ENCODE measurements around the gene DRD2.

DRD2 gene

DNA sequence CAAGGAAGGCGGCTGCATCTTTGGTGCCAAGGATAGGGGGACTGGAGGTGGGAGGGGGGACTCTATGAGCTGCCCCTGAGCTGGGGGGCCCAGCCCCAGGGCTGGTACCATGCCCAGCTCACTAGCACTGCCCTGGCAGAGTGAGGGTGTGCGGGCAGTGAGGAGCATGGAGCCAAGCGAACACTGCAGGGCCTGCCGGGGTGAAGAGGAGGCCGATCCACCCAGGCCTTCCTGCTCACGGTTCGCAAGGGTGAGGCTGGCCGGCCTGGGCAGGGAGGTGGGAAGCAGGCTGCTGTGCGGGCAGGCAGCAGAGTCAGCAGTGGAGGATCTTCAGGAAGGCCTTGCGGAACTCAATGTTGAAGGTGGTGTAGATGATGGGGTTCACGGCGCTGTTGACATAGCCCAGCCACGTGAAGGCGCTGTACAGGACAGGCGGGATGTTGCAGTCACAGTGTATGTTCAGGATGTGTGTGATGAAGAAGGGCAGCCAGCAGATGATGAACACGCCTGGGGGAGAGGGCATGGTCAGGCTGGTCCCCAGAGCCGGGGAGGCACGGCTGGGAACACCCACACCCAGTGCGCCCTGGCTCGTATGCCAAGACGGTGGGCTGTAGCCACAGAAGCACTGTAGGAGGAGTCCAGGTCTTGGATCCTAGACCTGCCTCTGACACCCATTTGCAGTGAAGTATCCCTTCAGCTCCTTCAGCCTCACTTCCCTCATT lies 64.6 kb downstream of the DRD2 start:
- Mint-ChIP-seq H3K4me1 (ENCODE audit: low read depth) (no peaks in the 10 kb centered on the region), H3K4me3 (no peak overlapping the region), H3K36me3 (ENCODE audit: low read depth) (no peaks in the 10 kb centered on the region), H3K27ac (no peak overlapping the region), H3K9me3 (no peaks in the 10 kb centered on the region), H3K27me3 (no peaks in the 10 kb centered on the region)
- intact Hi-C loops (cut with micrococcal nuclease) = no loop called here

DNA sequence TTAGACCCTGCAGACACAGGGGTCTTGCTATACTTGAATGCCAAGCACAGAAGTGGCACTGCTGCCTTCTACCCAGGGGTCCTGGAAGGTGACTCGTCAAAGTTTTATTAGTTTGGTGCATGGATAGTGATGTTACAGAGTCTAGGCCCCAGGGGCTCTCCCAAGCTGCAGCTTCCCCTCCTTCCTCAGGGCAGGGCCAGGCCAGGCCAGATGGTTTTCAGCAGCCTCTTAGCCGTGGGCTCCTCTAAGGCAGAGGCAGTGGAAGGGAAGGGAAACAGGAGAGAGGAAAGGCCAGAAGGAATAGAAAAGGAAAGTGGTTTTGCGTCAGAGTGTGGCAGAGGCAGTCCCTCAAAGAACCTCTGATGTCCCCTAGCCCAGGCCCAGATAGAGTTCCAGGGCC lies 65.7 kb downstream of the DRD2 start:
- H3K4me3 Mint-ChIP-seq = no peak overlapping the region
- no peaks in the 10 kb centered on the region for H3K4me1 Mint-ChIP-seq (ENCODE audit: low read depth)
- intact Hi-C loops (cut with micrococcal nuclease) = no loop called here

DNA sequence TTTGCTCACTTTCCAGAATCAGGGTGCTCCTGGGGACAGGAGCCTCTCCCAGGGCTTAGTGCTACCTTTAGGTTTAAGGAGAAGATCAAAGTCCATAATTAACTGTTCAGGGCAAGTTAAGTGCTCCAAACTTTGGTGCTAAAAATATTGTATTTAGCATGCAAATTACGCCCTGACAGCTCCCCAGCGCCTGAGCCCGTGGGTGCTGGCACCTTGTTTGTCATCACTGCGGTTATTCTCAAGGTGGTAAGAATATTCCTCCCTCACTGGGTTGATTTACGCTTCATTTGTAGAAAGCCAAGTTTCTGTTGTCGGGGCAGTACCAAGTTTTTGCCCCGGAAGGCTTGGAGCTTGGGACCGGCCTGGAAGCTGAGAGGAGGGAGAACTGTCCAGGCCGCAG lies 66.3 kb downstream of the DRD2 start:
- no peak overlapping the region for H3K4me3 Mint-ChIP-seq
- no peaks in the 10 kb centered on the region for H3K4me1 Mint-ChIP-seq (ENCODE audit: low read depth)
- no peaks in the 10 kb centered on the region for H3K36me3 Mint-ChIP-seq (ENCODE audit: low read depth)
- intact Hi-C loops (cut with micrococcal nuclease) = no loop called here
- H3K27me3 Mint-ChIP-seq = no peaks in the 10 kb centered on the region
- H3K9me3 Mint-ChIP-seq = no peaks in the 10 kb centered on the region
- H3K27ac Mint-ChIP-seq = no peak overlapping the region

More for the DNA sequence above, 65.7 kb downstream of the DRD2 start:
- Mint-ChIP-seq H3K27ac (no peak overlapping the region), H3K27me3 (no peaks in the 10 kb centered on the region), H3K9me3 (no peaks in the 10 kb centered on the region), H3K36me3 (ENCODE audit: low read depth) (no peaks in the 10 kb centered on the region)

DNA sequence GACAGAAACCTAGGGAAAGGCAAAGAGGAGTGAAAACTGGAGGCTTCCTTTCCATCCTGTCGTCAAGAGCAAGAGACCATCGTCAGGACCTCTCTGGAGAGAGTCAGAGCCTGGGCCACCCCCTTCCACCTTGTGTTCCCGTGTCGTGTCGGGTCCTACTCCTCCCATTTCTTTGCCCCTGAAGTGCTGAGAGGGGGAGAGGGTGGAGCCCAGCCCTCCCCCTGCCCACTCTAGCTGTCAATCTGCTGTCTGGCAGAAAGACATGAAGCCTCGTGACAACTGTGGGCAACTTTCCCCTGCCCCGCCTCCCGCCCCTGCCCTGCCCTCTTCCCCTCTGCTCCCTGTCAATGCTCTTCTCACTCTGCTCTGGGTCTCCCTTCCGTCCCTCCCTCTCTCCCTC lies 67.0 kb downstream of the DRD2 start:
- Mint-ChIP-seq H3K27me3 (no peaks in the 10 kb centered on the region), H3K27ac (no peak overlapping the region), H3K36me3 (ENCODE audit: low read depth) (no peaks in the 10 kb centered on the region), H3K4me1 (ENCODE audit: low read depth) (no peaks in the 10 kb centered on the region), H3K4me3 (no peak overlapping the region), H3K9me3 (no peaks in the 10 kb centered on the region)
- intact Hi-C loops (cut with micrococcal nuclease) = no loop called here

DNA sequence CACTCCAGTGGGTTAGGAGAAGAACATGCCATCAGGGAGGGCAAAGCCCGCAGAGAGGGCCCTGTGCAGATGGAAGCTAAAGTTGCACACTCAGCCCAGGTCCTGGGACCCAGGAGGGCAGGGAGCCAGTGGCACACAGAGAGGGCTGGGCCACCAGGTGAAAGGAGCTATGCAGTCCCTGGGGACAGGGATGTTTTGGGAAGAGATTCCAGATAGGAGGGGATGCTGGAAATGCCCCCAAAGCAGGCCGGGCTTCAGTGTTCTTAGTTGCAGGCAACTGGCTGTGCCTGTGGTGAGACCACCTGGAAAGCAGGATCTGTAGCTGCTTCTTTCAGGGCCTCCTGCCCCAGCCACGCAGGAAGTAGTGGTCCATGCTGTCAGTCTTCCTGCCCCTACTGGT lies 68.0 kb downstream of the DRD2 start:
- H3K27ac Mint-ChIP-seq = no peak overlapping the region
- intact Hi-C loops (cut with micrococcal nuclease) = no loop called here
- no peak overlapping the region for H3K4me3 Mint-ChIP-seq
- no peaks in the 10 kb centered on the region for H3K36me3 Mint-ChIP-seq (ENCODE audit: low read depth)
- H3K9me3 Mint-ChIP-seq = no peaks in the 10 kb centered on the region
- no peaks in the 10 kb centered on the region for H3K4me1 Mint-ChIP-seq (ENCODE audit: low read depth)
- no peaks in the 10 kb centered on the region for H3K27me3 Mint-ChIP-seq

DNA sequence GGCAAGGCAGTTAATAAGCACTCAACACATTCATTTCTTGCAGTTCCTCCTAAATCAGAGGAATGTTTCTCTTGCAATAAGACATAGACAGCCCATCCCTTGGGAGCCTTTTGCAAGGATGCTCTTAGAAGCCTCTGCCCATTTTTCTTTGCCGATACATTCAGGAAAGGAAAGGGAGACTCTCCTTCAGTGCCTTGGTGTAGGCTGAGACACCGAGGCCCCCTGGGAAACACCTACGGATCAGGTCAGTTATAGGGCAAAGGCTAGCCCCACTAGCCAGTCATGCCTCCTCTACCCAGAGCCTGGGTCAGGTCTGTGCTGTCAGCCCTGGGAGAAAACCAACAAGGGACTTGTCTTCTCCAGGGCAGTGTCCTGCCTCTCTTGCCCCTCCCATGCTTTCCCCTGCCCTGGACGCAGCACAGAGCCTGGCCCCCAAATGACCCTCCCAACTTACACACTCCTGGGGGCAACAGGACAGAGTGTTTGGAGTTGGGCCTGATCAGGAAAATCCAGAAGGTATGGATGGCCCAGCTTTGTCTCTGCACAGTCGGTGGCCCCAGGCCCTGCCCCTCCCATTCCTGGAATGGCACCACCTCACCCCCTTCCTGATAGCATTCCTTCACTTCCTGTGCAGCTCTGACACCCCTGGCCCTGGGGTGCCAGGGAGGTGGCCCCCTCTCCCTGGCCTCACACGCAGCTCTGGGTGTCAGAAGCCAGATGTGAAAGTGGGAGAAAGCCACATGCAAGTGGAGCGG lies 69.3 kb downstream of the DRD2 start:
- Mint-ChIP-seq H3K4me3 (no peak overlapping the region), H3K36me3 (ENCODE audit: low read depth) (no peaks in the 10 kb centered on the region), H3K27ac (no peak overlapping the region), H3K4me1 (ENCODE audit: low read depth) (no peaks in the 10 kb centered on the region), H3K9me3 (no peaks in the 10 kb centered on the region), H3K27me3 (no peaks in the 10 kb centered on the region)
- intact Hi-C loops (cut with micrococcal nuclease) = no loop called here

DNA sequence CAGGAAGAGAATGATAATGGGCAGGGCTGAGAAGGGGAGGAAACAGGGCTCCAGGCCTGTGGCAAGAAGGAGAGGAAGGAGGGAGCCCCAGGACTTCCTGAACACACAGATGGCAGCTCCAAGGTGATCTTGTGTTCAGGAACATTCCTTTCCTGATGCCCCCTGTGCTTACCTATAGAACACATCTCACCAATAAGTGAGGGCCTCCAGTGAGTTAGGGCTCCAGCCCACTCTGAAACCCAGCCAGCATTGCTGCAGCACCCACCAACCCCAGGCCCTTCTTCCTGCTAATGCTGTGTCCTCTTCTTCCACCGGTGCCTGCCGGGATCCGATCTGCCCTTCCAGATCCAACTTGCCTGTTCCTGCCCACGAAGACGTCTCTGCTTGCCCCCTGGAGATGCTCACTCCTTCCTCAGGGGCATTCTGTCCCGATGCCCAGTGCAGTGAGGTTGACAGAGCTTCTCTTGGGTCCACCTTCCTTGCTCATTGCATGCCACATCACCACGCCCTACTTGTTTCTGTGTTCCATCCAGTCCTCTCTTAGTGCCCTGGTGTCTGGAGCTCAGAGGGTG lies 70.3 kb downstream of the DRD2 start:
- intact Hi-C loops (cut with micrococcal nuclease) = no loop called here
- Mint-ChIP-seq H3K9me3 (no peaks in the 10 kb centered on the region), H3K36me3 (ENCODE audit: low read depth) (no peaks in the 10 kb centered on the region), H3K4me1 (ENCODE audit: low read depth) (no peaks in the 10 kb centered on the region), H3K27me3 (no peaks in the 10 kb centered on the region), H3K4me3 (no peak overlapping the region), H3K27ac (no peak overlapping the region)

DNA sequence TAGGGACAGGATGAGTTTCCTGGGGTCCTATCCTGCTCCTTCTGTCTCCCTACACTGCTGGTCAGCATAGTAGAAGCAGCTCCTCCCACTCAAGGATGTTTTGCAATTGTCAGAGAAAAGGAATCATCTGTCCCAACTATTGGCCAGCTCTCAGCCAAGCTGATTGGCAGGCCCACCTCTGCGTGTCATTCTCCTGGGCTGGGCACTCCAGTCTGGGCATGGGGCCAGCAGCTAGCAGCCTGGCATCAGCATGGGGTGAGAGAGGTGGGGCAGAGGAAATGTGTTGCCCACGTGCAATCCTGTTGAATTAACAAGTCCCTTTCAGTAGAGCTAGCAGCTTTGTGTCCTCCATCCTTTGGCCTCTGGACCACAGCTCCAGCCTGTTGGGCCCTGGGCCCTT lies 73.5 kb downstream of the DRD2 start:
- Mint-ChIP-seq H3K27me3 (no peaks in the 10 kb centered on the region), H3K36me3 (ENCODE audit: low read depth) (no peaks in the 10 kb centered on the region), H3K9me3 (no peaks in the 10 kb centered on the region), H3K27ac (no peak overlapping the region), H3K4me3 (no peak overlapping the region), H3K4me1 (ENCODE audit: low read depth) (no peaks in the 10 kb centered on the region)
- intact Hi-C loops (cut with micrococcal nuclease) = no loop called here

DNA sequence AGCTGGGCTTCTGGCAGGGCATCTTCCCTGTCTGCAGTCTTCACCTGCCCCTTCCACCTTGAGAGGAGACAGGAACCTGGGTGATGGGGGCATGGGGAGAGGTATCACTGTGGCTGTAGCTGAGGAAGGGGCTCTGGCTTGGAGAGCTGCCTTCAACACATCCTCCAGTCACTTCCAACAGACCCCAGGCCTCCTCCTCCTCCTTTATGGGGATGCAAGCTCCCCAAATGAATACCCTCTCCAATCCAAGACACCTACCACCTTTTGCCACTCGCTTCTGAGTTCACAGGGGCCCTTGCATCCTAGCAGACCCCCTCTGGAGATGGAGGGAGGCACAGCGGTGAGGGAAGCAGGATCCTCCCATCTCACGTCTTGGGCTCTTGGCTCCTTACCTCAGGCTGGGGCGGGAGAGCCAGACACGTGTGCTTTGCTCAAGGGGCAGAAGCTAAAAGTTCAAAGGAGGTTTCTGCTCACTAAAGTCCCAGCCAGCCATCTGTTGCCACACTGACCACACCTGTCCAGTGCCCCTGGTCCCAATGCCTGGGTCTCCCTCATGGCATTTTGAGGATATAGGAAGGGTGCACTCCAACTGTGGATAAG lies 74.5 kb downstream of the DRD2 start:
- Mint-ChIP-seq H3K4me3 (no peak overlapping the region), H3K9me3 (no peaks in the 10 kb centered on the region), H3K36me3 (ENCODE audit: low read depth) (no peaks in the 10 kb centered on the region), H3K4me1 (ENCODE audit: low read depth) (no peaks in the 10 kb centered on the region), H3K27ac (no peak overlapping the region), H3K27me3 (no peaks in the 10 kb centered on the region)
- intact Hi-C loops (cut with micrococcal nuclease) = no loop called here

DNA sequence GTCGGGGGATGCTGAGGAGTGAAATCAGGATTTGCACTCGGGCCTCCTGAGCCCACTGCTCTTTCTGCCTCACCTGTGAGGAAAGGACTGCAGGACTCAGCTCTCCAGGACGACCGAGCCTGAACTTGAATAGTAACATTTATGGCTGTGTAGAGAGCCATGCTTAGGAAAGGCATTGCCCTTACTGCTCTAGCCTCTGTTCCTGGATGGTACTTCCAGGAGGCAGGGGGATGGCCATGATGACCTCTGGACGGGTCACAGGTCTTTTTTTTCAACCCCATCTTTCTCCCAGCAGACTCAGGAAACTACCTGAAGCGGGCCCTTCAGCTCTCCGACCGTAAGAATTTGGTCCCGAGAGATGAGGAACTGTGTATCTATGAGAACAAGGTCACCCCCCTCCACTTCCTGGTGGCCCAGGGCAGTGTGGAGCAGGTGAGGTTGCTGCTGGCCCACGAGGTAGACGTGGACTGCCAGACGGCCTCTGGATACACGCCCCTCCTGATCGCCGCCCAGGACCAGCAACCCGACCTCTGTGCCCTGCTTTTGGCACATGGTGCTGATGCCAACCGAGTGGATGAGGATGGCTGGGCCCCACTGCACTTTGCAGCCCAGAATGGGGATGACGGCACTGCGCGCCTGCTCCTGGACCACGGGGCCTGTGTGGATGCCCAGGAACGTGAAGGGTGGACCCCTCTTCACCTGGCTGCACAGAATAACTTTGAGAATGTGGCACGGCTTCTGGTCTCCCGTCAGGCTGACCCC lies 76.3 kb downstream of the DRD2 start:
- intact Hi-C loops (cut with micrococcal nuclease) = no loop called here
- Mint-ChIP-seq H3K27me3 (no peaks in the 10 kb centered on the region), H3K4me1 (ENCODE audit: low read depth) (no peaks in the 10 kb centered on the region), H3K27ac (no peak overlapping the region), H3K9me3 (no peaks in the 10 kb centered on the region), H3K4me3 (no peak overlapping the region), H3K36me3 (ENCODE audit: low read depth) (no peaks in the 10 kb centered on the region)

DNA sequence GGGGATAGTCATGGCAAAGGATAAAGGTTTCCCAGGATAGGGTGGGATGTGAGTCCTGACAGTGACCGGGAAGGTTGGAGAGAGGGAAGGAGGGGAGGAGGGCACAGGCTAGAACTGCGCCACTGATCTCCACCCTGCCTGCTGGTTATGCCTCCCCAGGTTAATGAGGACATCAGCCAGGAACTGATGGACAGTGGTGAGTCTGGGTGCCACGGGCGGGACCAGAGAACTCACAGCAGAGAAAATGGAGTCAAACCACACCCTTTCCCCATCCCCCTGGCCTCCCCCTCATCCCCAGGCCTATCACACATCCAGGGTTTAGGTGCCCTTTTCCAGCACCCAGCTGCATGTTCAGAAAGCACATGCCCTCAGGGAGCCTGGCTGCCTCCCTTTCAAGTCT lies 77.4 kb downstream of the DRD2 start:
- H3K36me3 Mint-ChIP-seq (ENCODE audit: low read depth) = no peaks in the 10 kb centered on the region

DNA sequence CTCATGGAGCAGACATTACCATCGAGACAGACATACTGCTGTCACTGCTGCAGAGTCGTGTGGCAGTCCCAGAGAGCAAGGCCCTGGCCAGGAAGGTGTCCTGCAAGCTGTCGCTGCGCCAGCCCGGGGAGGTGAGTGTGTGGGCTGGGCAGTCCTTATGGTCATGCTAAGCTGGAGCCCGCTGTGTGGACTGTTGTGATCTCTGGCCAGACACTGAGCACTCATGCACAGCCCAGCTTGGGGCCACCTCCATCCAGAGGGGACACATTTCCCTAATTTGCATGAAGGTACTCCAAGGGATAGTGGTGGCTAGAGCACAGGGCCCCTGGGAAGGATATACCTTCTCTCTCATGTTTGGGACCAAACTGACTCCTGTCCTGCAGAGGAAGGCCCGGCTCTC lies 78.0 kb downstream of the DRD2 start:
- Mint-ChIP-seq H3K9me3 (no peaks in the 10 kb centered on the region), H3K36me3 (ENCODE audit: low read depth) (no peaks in the 10 kb centered on the region), H3K4me1 (ENCODE audit: low read depth) (no peaks in the 10 kb centered on the region), H3K4me3 (no peak overlapping the region), H3K27me3 (no peaks in the 10 kb centered on the region), H3K27ac (no peak overlapping the region)
- intact Hi-C loops (cut with micrococcal nuclease) = no loop called here

More for the DNA sequence above, 77.4 kb downstream of the DRD2 start:
- Mint-ChIP-seq H3K4me3 (no peak overlapping the region), H3K9me3 (no peaks in the 10 kb centered on the region), H3K4me1 (ENCODE audit: low read depth) (no peaks in the 10 kb centered on the region), H3K27me3 (no peaks in the 10 kb centered on the region), H3K27ac (no peak overlapping the region)
- intact Hi-C loops (cut with micrococcal nuclease) = no loop called here

DNA sequence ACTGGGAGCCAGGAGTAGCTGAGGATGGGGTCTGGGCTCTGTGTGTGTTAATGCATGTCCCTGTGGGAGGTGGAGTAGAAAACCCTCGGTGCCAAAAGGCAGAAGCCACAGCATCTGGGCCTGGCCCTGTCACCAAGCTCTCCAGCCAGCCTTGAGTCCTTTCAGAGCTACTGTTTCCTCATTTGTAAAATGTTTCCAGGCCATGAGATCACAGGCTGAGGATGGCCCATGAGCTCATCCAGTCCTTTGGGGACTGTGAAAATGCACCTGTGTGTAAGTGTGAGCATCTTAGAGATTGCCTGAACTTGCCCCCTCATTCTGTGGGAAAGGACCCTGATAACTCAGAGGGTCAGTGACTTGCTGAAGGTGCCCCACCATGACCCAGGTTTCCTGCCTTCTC lies 78.5 kb downstream of the DRD2 start:
- Mint-ChIP-seq H3K27ac (no peak overlapping the region), H3K4me1 (ENCODE audit: low read depth) (no peaks in the 10 kb centered on the region), H3K9me3 (no peaks in the 10 kb centered on the region), H3K36me3 (ENCODE audit: low read depth) (no peaks in the 10 kb centered on the region), H3K4me3 (no peak overlapping the region), H3K27me3 (no peaks in the 10 kb centered on the region)
- intact Hi-C loops (cut with micrococcal nuclease) = no loop called here

Measured in dendritic cell treated with granulocyte-macrophage colony-stimulating factor and Interleukin-4, amounts not matched to agents 40 ng/mL and 50 ng/mL, for 4 days (primary cell).